AG04450 (cell line): ENCODE measurements around the gene PIBF1. TPM values are rescaled to one million over a fixed set of nuclear protein-coding genes. Genes with fewer than 3 reads are reported as not detected.
A peak's percentile ranks its signal among the peaks of the same experiment; 100 is the strongest.

Experiments
- CTCF ChIA-PET: fragments of 300-600, 350-600 bp; formaldehyde crosslinking; extraction: SDS; loops from one replicate; lab custom pipeline; 2022; ENCODE audit warnings: antibody characterized with exemption, inconsistent platforms; lab: Charles Lee
- POLR2A ChIA-PET: fragments of 350-600 bp; formaldehyde crosslinking; extraction: SDS; loops from one replicate; lab custom pipeline; 2021; ENCODE audit warnings: antibody characterized with exemption, inconsistent platforms; lab: Yijun Ruan, JAX
- DNase-seq: peaks from one replicate; pipeline ENCODE4 v3.0.0-alpha.2; 2011; ENCODE audit warnings: low read depth, low spot score
- H3K27ac ChIP-seq: one replicate; pipeline ENCODE4 v1.5.1; 2012; ENCODE audit warnings: low read depth, low read length, control low read depth
- H3K27me3 ChIP-seq: one replicate; pipeline ENCODE4 v1.6.0; 2012; ENCODE audit warnings: low read length; ENCODE audit not compliant: control insufficient read depth, insufficient read depth
- H3K4me3 ChIP-seq: 2 replicates; pipeline ENCODE4 v1.5.1; 2011; ENCODE audit warnings: mild to moderate bottlenecking, low read depth, low read length, control low read depth
- H3K9me3 ChIP-seq: 2 replicates; pipeline ENCODE4 v1.5.1; 2012; ENCODE audit warnings: low read length; ENCODE audit not compliant: control insufficient read depth, insufficient read depth
- CTCF ChIP-seq: IDR thresholded peaks from 2 replicates; pipeline ENCODE4 v1.5.1; 2011; ENCODE audit warnings: low read depth, low read length, control low read depth, inconsistent platforms
- polyA plus RNA-seq: library from polyadenylated mRNA; depleted of rRNA; stranded (reverse); fragments of >200 nt; gene quantifications from 2 replicates; pipeline ENCODE4 v1.2.3, GENCODE V29; 2011

The PIBF1 gene
- polyA plus RNA-seq, 1 experiment: 11.9 TPM

GRCh38 chr13:72970956-72971355 is 189.0 kb downstream of the PIBF1 start:
- DNase-seq: peak; percentile 1
- H3K27ac ChIP-seq: no peak overlapping the region
- H3K9me3 ChIP-seq: no peaks in the 10 kb centered on the region
- H3K27me3 ChIP-seq: no peaks in the 10 kb centered on the region
- H3K4me3 ChIP-seq: no peak overlapping the region
- POLR2A ChIA-PET: no interaction called here
- no peak for TF ChIP-seq CTCF
- CTCF ChIA-PET: no interaction called here

DNA sequence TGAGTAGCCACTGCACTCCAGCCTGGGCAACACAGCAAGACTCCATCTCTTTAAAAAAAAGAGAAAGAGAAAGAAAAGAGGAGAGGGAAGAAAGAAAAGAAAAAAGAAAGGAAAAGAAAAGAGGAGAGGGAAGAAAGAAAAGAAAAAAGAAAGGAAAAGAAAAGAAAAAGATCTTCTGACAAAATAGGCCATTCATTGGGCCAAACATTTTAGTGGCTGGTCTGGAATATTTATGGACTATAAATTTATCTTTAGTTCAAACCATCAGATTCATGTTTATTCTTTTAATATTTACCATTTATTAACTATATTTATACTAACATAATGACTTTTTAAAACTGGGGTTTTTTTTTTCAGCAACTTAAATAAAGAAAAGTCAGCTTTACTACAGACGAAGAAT is 191.3 kb downstream of the PIBF1 start:
- POLR2A ChIA-PET: no interaction called here
- no peak overlapping the region for H3K27ac ChIP-seq
- CTCF ChIA-PET: interaction anchor here (0.6 kb wide), 1 partner anchor 28 kb away, joined by 3 read pairs; no protein-coding TSS in a partner anchor
- no peak for DNase-seq
- H3K9me3 ChIP-seq: no peaks in the 10 kb centered on the region
- no peaks in the 10 kb centered on the region for H3K27me3 ChIP-seq
- no peak for TF ChIP-seq CTCF
- H3K4me3 ChIP-seq: no peak overlapping the region

DNA sequence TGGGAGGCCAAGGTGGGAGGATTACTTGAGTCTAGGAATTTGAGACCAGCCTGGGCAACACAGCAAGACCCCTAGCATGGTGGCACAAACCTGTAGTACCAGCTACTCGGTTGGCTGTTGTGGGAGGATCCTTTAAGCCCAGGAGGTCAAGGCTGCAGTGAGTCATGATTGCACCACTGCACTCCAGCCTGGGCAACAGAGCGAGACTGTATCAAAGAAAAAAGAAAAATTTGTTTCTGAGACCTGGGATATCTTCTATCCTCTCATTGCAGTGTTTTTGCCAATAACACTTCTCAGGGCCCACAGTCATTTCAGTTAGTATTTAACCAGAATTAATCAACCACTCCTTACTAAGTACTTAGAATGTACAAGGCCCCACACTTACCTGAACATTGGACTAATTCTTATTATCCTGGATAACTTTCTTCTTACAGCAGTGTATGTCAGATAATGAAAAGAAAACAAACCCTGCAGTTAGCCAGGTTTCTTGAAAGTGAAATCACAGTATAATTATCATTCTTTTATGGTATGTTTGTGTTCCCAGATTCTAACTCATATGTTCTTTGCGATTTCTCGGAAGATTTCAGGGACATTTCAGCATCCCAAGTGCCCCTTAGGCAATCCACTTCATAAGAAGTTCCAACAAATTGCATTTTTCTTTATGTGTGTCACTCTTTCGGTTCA is 201.3 kb downstream of the PIBF1 start:
- no peak overlapping the region for H3K27ac ChIP-seq
- peak; percentile 13 for DNase-seq
- ChIA-PET POLR2A (no interaction called here), CTCF (no interaction called here)
- TF ChIP-seq CTCF: no peak
- H3K27me3 ChIP-seq: no peaks in the 10 kb centered on the region
- no peak overlapping the region for H3K4me3 ChIP-seq
- no peaks in the 10 kb centered on the region for H3K9me3 ChIP-seq

DNA sequence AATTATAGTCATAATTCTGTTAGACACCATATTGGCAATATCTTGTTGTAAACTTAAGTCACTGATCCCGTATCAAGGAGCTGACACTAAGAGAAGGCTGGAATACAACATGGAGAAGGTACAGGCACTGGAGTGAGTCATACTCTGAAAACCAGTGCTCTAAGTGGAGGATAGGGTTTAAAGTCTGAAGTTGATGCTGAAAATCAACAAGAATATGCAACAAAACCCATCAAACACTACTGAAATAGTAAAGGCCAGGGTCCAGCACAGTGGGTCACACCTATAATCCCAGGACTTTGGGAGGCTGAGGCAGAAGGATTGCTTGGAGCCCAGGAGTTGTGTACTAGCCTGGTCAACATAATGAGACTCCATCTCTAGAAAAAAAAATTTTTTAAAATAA is 203.7 kb downstream of the PIBF1 start:
- Histone ChIP-seq H3K4me3 (no peak overlapping the region), H3K27me3 (no peaks in the 10 kb centered on the region), H3K27ac (no peak overlapping the region), H3K9me3 (no peaks in the 10 kb centered on the region)
- ChIA-PET POLR2A (no interaction called here), CTCF (interaction anchor here (0.6 to 0.7 kb wide), 2 partner anchors 131 to 501 kb away, joined by 3 read pairs; no protein-coding TSS in a partner anchor)
- no peak for DNase-seq
- TF ChIP-seq CTCF: no peak

GRCh38 chr13:72986197-72986596 is 204.3 kb downstream of the PIBF1 start:
- no peak overlapping the region for H3K4me3 ChIP-seq
- POLR2A ChIA-PET: no interaction called here
- CTCF ChIA-PET: no interaction called here
- TF ChIP-seq CTCF: no peak
- H3K9me3 ChIP-seq: no peaks in the 10 kb centered on the region
- H3K27ac ChIP-seq: no peak overlapping the region
- no peaks in the 10 kb centered on the region for H3K27me3 ChIP-seq
- no peak for DNase-seq
